LNCAP (cell line): ENCODE data around the gene FBXL16.

Experiments used
- CTCF ChIP-seq: fragments of 450-650 bp; IDR thresholded peaks from 2 replicates; pipeline ENCODE4 v1.5.1; 2017; ENCODE audit warnings: mild to moderate bottlenecking

Gene FBXL16

GRCh38 chr16:722835-723633 lies 17.4 kb upstream of the FBXL16 start:
- TF ChIP-seq CTCF: no peak

GRCh38 chr16:721765-722540 lies 16.4 kb upstream of the FBXL16 start:
- TF ChIP-seq CTCF: no peak

GRCh38 chr16:720990-721764 lies 15.6 kb upstream of the FBXL16 start, which contains the start of gene ANTKMT:
Gene ANTKMT, plus strand, starts transcription at chr16:721146. Its CDS starts 129 bp downstream, at chr16:721275.
- TF ChIP-seq CTCF: no peak

GRCh38 chr16:720447-720989 lies 14.9 kb upstream of the FBXL16 start:
- TF ChIP-seq CTCF: no peak

GRCh38 chr16:719815-720446 lies 14.3 kb upstream of the FBXL16 start:
- TF ChIP-seq CTCF: peak; percentile 35; the same call in 1 of the 2 replicates

GRCh38 chr16:718922-719321 lies 13.3 kb upstream of the FBXL16 start:
- no peak for TF ChIP-seq CTCF

GRCh38 chr16:718389-718788 lies 12.8 kb upstream of the FBXL16 start:
- TF ChIP-seq CTCF: no peak
